Neuron (in vitro differentiated cells): Measurements from ENCODE around the gene MAN1C1.

ENCODE experiments used
- H2AFZ ChIP-seq: one replicate; pipeline ENCODE4 v1.6.1; 2013; ENCODE audit warnings: low read depth, mild to moderate bottlenecking, inconsistent platforms, low read length, moderate library complexity
- H3K27me3 ChIP-seq: one replicate; pipeline ENCODE4 v1.6.1; 2013; ENCODE audit warnings: low read length; ENCODE audit not compliant: insufficient read depth
- H3K36me3 ChIP-seq: one replicate; pipeline ENCODE4 v1.6.1; 2013; ENCODE audit warnings: low read length; ENCODE audit not compliant: insufficient read depth
- H3K4me1 ChIP-seq: one replicate; pipeline ENCODE4 v1.6.1; 2013; ENCODE audit warnings: low read length; ENCODE audit not compliant: insufficient read depth
- H3K4me3 ChIP-seq: 2 replicates; pipeline ENCODE4 v1.5.1; 2013; ENCODE audit warnings: mild to moderate bottlenecking, low read length, moderate library complexity
- H3K9me3 ChIP-seq: one replicate; pipeline ENCODE4 v1.6.1; 2013; ENCODE audit warnings: low read length

MAN1C1 gene

GRCh38 chr1:25641329-25641725 is 24.7 kb downstream of the MAN1C1 start:
- no peaks in the 10 kb centered on the region for H3K36me3 ChIP-seq
- no peaks in the 10 kb centered on the region for H3K27me3 ChIP-seq
- H3K4me3 ChIP-seq, result no peak overlapping the region
- H3K4me1 ChIP-seq, result peaks cover 14% of the 10 kb centered on the region
- no peak overlapping the region for H2AFZ ChIP-seq
- H3K9me3 ChIP-seq, result no peaks in the 10 kb centered on the region

- no peaks in the 10 kb centered on the region for H3K36me3 ChIP-seq
- no peaks in the 10 kb centered on the region for H3K27me3 ChIP-seq
- H3K4me1 ChIP-seq, result peaks cover 14% of the 10 kb centered on the region
- no peaks in the 10 kb centered on the region for H3K9me3 ChIP-seq
- H2AFZ ChIP-seq, result no peak overlapping the region
- no peak overlapping the region for H3K4me3 ChIP-seq
Measured at GRCh38 chr1:25641931-25642573, 25.5 kb downstream of the MAN1C1 start.

DNA sequence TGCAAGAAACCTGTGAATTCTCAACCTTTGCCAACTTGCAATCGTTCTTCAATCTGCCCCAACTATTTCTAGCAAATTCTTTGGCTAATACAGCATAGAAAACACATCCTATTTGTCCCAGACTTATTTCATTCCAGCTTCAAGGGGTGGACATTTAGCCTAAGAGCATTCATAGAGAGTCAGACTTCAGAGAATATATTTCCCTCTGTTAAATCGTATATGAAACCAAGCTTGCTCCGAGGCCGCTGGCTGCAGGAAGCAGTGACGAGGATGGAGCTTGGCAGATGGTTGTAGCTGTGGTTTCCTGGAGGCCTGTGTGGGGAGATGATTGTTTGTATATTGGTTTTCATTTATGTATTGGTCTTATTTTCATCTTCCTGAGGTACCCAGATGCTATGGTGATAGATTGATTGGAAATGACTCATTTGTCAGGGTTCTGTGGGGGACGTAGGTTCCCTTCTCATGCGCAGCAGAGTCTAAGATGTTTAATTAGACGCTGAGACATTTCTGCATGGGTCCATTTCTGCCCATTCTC is 26.1 kb downstream of the MAN1C1 start:
- Histone ChIP-seq H3K9me3 (no peaks in the 10 kb centered on the region), H3K4me1 (peaks cover 15% of the 10 kb centered on the region), H2AFZ (no peak overlapping the region), H3K4me3 (no peak overlapping the region), H3K27me3 (no peaks in the 10 kb centered on the region), H3K36me3 (no peaks in the 10 kb centered on the region)

DNA sequence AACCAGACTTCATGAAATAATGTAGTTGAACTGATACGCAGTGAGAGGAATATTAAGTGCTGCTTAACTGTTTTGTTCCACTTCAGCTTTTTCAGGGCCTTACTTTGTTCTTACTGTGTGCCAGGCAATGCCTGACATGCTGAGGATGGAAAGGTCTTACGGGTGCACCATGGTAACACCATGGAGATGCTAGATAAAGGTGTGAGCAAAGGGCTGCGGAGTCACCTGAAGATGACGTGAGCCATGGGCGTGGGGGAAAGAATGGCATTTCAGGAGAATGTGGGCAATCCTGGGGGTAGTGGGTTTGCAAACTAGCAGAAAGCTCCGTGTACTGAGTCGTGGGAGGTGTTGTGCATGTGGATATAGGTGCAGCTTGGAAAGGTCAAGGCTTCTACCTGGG is 27.3 kb downstream of the MAN1C1 start:
- H3K4me1 ChIP-seq, result peaks cover 28% of the 10 kb centered on the region
- no peaks in the 10 kb centered on the region for H3K27me3 ChIP-seq
- H3K4me3 ChIP-seq, result no peak overlapping the region
- H3K9me3 ChIP-seq, result no peaks in the 10 kb centered on the region
- H3K36me3 ChIP-seq, result no peaks in the 10 kb centered on the region
- no peak overlapping the region for H2AFZ ChIP-seq

GRCh38 chr1:25644962-25645361 is 28.4 kb downstream of the MAN1C1 start:
- no peak overlapping the region for H2AFZ ChIP-seq
- no peaks in the 10 kb centered on the region for H3K9me3 ChIP-seq
- no peaks in the 10 kb centered on the region for H3K36me3 ChIP-seq
- H3K4me1 ChIP-seq, result peaks cover 37% of the 10 kb centered on the region
- no peak overlapping the region for H3K4me3 ChIP-seq
- no peaks in the 10 kb centered on the region for H3K27me3 ChIP-seq

GRCh38 chr1:25645637-25646400 is 29.2 kb downstream of the MAN1C1 start:
- no peak overlapping the region for H3K4me3 ChIP-seq
- H3K36me3 ChIP-seq, result no peaks in the 10 kb centered on the region
- no peaks in the 10 kb centered on the region for H3K27me3 ChIP-seq
- H2AFZ ChIP-seq, result no peak overlapping the region
- H3K9me3 ChIP-seq, result no peaks in the 10 kb centered on the region
- peaks cover 36% of the 10 kb centered on the region for H3K4me1 ChIP-seq

DNA sequence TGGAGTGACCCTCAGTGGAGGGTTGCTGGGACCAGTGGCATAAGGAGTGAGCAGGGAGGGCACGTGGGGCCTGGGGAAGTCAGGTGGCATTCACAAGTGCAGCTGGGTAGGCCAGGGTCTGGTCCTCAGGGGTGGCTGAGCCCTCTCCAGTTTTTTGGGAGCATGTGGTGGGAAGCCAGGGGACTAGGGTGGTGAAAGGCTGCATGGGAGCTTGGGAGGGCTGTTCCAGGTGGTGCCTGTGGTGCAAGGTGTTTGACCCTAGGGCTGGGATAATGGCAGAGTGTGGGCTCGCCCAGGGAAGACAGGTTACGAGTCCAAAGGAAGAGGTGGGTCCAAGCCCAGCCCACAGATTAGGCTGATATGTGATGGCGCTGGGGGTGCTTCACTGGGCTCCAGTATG is 30.5 kb downstream of the MAN1C1 start:
- Histone ChIP-seq H3K27me3 (no peaks in the 10 kb centered on the region), H3K4me3 (no peak overlapping the region), H2AFZ (no peak overlapping the region), H3K9me3 (no peaks in the 10 kb centered on the region), H3K4me1 (peaks cover 33% of the 10 kb centered on the region), H3K36me3 (no peaks in the 10 kb centered on the region)

DNA sequence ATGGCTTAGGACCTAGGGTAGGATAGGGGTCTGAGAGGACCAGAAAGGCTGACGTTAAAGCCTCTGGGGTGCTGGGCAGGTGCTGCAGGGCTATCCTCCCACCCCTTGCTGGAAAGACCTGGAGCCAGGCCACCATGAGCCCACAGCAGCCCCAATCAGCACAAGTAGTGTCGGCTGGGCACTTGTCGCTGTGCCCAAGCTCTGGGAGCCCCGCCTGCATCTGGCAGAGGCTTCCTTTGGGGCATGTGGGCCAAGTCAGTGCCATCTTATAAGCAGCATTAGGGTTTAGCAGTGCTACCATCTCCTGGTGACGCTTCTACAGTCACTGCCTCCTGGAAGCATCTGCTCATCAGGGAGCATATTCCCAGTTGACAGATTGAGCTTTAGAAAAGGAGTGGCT is 31.3 kb downstream of the MAN1C1 start:
- Histone ChIP-seq H2AFZ (no peak overlapping the region), H3K27me3 (no peaks in the 10 kb centered on the region), H3K4me3 (no peak overlapping the region), H3K4me1 (peaks cover 33% of the 10 kb centered on the region), H3K9me3 (no peaks in the 10 kb centered on the region), H3K36me3 (no peaks in the 10 kb centered on the region)

DNA sequence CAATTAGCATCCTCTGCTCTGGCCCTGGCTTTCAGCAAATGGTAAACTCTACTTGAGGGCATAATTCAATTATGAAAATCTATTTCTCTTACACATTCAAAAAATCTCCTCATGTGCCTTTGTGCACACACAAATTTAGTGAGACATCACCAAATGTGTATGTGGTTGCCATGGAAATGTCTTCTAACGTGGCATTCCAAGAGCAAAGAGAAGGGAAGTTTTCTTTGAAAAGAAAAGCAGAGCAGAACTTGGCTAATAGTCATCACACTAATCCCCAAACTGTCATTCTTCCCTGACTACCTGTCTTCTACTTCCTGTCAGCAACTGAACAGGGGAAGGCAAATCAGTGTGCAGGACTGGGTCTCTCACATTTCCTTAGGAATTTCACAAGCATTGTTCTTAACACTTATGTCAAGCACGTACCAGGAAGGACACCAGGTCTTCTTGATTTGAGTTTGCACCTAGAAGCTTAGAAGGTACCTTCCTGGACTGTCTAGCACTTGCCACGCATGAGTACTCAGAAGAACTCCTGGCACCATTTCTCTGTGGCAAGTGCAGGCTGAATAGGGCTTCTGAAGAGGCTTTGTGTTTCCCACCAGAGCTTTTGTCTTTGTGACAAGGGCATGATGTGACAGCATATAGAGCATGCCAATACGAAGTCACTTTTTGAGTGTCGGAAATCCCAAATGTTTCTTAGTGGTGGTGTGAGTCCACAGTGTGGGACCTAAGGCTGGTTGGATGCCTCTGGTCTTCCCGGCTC is 32.3 kb downstream of the MAN1C1 start:
- Histone ChIP-seq H2AFZ (no peak overlapping the region), H3K27me3 (no peaks in the 10 kb centered on the region), H3K36me3 (no peaks in the 10 kb centered on the region), H3K4me1 (peaks cover 33% of the 10 kb centered on the region), H3K4me3 (no peak overlapping the region), H3K9me3 (no peaks in the 10 kb centered on the region)

GRCh38 chr1:25649505-25650288 is 33.1 kb downstream of the MAN1C1 start:
- Histone ChIP-seq H3K36me3 (no peaks in the 10 kb centered on the region), H3K9me3 (no peaks in the 10 kb centered on the region), H3K27me3 (no peaks in the 10 kb centered on the region), H3K4me1 (peaks cover 30% of the 10 kb centered on the region), H3K4me3 (no peak overlapping the region), H2AFZ (no peak overlapping the region)

DNA sequence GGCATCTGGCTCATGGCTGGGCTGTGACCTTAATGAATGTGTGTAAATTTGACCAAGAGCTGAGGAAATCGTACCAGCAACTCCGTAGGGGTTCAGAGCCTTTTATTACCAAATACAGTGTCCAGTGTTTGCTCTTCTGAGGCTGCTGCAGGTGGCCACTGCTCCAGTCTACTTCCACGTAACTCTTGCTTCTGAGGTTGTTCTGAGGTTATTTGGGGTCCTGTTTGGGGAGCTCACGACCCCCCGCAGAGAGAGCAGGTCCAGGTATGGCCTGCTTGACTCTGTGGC is 33.6 kb downstream of the MAN1C1 start:
- Histone ChIP-seq H3K9me3 (no peaks in the 10 kb centered on the region), H3K4me1 (peaks cover 30% of the 10 kb centered on the region), H3K27me3 (no peaks in the 10 kb centered on the region), H2AFZ (no peak overlapping the region), H3K4me3 (no peak overlapping the region), H3K36me3 (no peaks in the 10 kb centered on the region)

DNA sequence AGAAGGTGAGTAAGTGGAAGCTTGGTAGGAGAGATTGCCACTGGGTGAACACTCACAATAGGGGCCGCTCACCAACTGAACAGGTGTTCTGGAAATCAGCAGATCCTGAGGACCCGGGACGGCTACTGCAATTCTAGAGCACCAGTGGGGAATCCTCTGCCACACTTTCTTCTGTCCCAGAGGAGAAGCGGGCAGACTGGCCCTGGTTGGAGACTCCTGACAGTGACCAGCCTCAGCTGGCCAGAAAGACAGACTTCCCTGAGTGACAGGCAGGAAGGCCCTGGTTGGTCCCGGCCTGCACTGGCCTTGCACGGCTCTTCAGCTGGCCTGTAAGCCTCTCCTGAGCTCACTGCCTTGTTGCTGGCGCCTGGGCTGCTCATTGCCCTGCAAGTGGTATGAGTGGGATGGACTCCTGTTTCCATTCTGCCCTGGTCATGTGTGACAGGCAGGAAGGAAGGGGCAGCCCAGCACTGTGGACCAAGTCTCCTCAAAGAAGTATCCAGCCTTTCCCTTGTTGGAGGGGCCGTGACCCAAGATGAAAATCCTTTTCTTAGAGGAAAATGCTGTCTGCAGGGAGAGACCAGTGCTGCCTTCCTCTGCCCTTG is 34.5 kb downstream of the MAN1C1 start:
- H3K36me3 ChIP-seq, result no peaks in the 10 kb centered on the region
- H3K4me3 ChIP-seq, result no peak overlapping the region
- no peaks in the 10 kb centered on the region for H3K27me3 ChIP-seq
- peaks cover 30% of the 10 kb centered on the region for H3K4me1 ChIP-seq
- H3K9me3 ChIP-seq, result no peaks in the 10 kb centered on the region
- H2AFZ ChIP-seq, result no peak overlapping the region
